GM23248 (cell line): Measurements from ENCODE around the gene GPX4. TPM values are rescaled to one million over a fixed set of nuclear protein-coding genes. Genes with fewer than 3 reads are reported as not detected.

Source experiments
- DNase-seq: peaks from one replicate; pipeline ENCODE4 v3.0.0-alpha.2; 2015
- H2AFZ ChIP-seq: fragments of 200-600 bp; sonication (generic); 2 replicates; pipeline ENCODE4 v1.6.1; 2016; ENCODE audit warnings: antibody characterized with exemption
- H3F3A ChIP-seq: fragments of 200-600 bp; sonication (generic); 2 replicates; pipeline ENCODE4 v1.6.1; 2016; ENCODE audit warnings: mild to moderate bottlenecking, antibody characterized with exemption, mixed run types; ENCODE audit not compliant: insufficient read depth
- H3K27ac ChIP-seq: fragments of 200-600 bp; sonication (generic); 2 replicates; pipeline ENCODE4 v1.5.1; 2016; ENCODE audit warnings: mild to moderate bottlenecking
- H3K27me3 ChIP-seq: fragments of 200-600 bp; sonication (generic); replicated peaks from 2 replicates; pipeline ENCODE4 v1.6.1; 2016; ENCODE audit warnings: mild to moderate bottlenecking; ENCODE audit not compliant: insufficient read depth
- H3K36me3 ChIP-seq: fragments of 200-600 bp; sonication (generic); 2 replicates; pipeline ENCODE4 v1.6.1; 2016; ENCODE audit warnings: low read depth, mild to moderate bottlenecking
- H3K4me1 ChIP-seq: fragments of 200-600 bp; sonication (generic); 2 replicates; pipeline ENCODE4 v1.6.1; 2016; ENCODE audit warnings: mild to moderate bottlenecking; ENCODE audit not compliant: insufficient read depth
- H3K4me2 ChIP-seq: fragments of 200-600 bp; sonication (generic); one replicate; pipeline ENCODE4 v1.6.1; 2016; ENCODE audit warnings: mild to moderate bottlenecking; ENCODE audit not compliant: unreplicated experiment
- H3K4me3 ChIP-seq: fragments of 200-600 bp; sonication (generic); 2 replicates; pipeline ENCODE4 v1.5.1; 2016; ENCODE audit warnings: mild to moderate bottlenecking
- H3K79me2 ChIP-seq: fragments of 200-600 bp; sonication (generic); 2 replicates; pipeline ENCODE4 v1.6.1; 2016; ENCODE audit warnings: mild to moderate bottlenecking; ENCODE audit not compliant: insufficient read depth
- H3K9ac ChIP-seq: fragments of 200-600 bp; sonication (generic); 2 replicates; pipeline ENCODE4 v1.6.1; 2016; ENCODE audit warnings: mild to moderate bottlenecking
- H3K9me2 ChIP-seq: fragments of 200-600 bp; sonication (generic); 2 replicates; pipeline ENCODE4 v1.6.1; 2016; ENCODE audit warnings: mixed run types, mild to moderate bottlenecking, moderate library complexity; ENCODE audit not compliant: insufficient read depth
- H3K9me3 ChIP-seq: fragments of 200-600 bp; sonication (generic); one replicate; pipeline ENCODE4 v1.6.1; 2017; ENCODE audit warnings: low read depth
- H4K20me1 ChIP-seq: fragments of 200-600 bp; sonication (generic); 2 replicates; pipeline ENCODE4 v1.6.0; 2016; ENCODE audit not compliant: insufficient read depth
- EZH2 ChIP-seq: fragments of 200-600 bp; sonication (generic); IDR thresholded peaks from 2 replicates; pipeline ENCODE4 v1.6.1; 2018; ENCODE audit warnings: antibody characterized with exemption, mild to moderate bottlenecking; ENCODE audit not compliant: insufficient read depth, poor library complexity, severe bottlenecking
- EZH2phosphoT487 ChIP-seq: fragments of 200-600 bp; sonication (generic); IDR thresholded peaks from 2 replicates; pipeline ENCODE4 v1.6.1; 2018; ENCODE audit warnings: antibody characterized with exemption, moderate library complexity, mild to moderate bottlenecking, low read depth; ENCODE audit not compliant: insufficient read depth
- WGBS, 2 experiments: methylation state at CpG; one replicate each; pipeline ENCODE4 v1.1.6; 2015 to 2017; ENCODE audit warnings: low lambda C conversion rate in 2 of 2, low coverage in 1 of 2; ENCODE audit errors: missing lambda C conversion rate in 2 of 2; 5-methylcytosine and 5-hydroxymethylcytosine counted together
- in situ Hi-C: fragments of 300-500 bp; cut with MboI; formaldehyde crosslinking; loops from 2 replicates; pipeline ENCODE4 v1.15.0; 2020
- polyA plus RNA-seq: library from polyadenylated mRNA; unstranded; fragments of >200 nt; fragmentation: Nextera tagmentation; extraction: Ambion mirVana; gene quantifications from 2 replicates; pipeline ENCODE4 v1.2.1, GENCODE V29; 2016
- total RNA-seq: library from RNA; depleted of rRNA; stranded (reverse); fragments of >200 nt; shearing (Covaris generic); gene quantifications from 2 replicates; pipeline ENCODE4 v1.2.3, GENCODE V29; 2014

The GPX4 gene
- total and polyA plus RNA-seq, 2 experiments from 2014 or later = 298 to 607 TPM

DNA sequence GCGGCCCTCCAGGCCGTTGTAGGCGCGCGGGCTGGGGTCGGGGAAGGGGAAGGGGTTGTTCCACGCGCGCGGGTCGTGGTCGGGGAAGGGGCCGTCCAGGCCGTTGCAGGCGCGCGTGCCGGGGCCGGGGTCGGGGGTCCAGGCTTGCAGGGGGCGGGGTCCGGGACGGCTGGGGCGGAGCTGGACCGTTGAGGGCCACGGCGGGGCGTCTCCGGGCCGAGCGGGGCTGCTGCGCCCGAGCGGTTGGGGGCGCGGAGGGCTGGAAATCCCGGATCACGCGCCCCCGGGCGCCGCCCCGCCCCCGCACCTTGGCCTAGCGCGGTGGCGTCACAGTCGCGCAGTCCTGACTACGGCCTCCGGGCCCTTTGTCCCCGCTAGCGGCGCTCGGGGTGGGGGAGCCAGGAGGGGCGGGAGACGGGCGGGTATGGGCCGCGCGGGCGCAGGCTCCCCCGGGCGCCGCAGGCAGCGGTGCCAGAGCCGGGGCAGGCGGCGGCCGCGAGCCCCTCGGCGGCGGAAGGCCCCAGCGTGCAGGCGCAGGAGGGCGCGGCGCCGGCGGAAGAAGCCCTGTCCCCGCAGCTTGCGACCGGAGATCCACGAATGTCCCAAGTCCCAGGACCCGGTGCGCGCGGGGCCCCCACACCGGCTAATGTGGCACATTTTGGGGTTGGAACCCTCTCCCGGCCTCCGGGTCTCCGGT is 665 bp downstream of the GPX4 start:
- Histone ChIP-seq H3K4me2 (peak overlapping the region; percentile 78), H3K4me1 (peaks cover 23% of the 10 kb centered on the region), H3K36me3 (no peaks in the 10 kb centered on the region; the same call in 1 of the 2 replicates), H4K20me1 (no peaks in the 10 kb centered on the region), H3K9ac (peak overlapping the region; percentile 88), H3K79me2 (0 out of 2 replicates have a peak, but pooled peaks cover 5% of the 10 kb centered on the region), H3K27me3 (no peaks in the 10 kb centered on the region), H3K9me2 (no peaks in the 10 kb centered on the region), H3K27ac (peak overlapping the region; percentile 87), H3K9me3 (no peaks in the 10 kb centered on the region), H2AFZ (no peak overlapping the region), H3K4me3 (peak overlapping the region; percentile 71), H3F3A (peaks cover 33% of the 10 kb centered on the region)
- peak; percentile 89 for DNase-seq
- 2% methylated on average over 34 to 56 of the region's 93 CpGs for WGBS, 2 experiments
- TF ChIP-seq EZH2 (no peak), EZH2phosphoT487 (no peak)
- in situ Hi-C loops = no loop called here

DNA sequence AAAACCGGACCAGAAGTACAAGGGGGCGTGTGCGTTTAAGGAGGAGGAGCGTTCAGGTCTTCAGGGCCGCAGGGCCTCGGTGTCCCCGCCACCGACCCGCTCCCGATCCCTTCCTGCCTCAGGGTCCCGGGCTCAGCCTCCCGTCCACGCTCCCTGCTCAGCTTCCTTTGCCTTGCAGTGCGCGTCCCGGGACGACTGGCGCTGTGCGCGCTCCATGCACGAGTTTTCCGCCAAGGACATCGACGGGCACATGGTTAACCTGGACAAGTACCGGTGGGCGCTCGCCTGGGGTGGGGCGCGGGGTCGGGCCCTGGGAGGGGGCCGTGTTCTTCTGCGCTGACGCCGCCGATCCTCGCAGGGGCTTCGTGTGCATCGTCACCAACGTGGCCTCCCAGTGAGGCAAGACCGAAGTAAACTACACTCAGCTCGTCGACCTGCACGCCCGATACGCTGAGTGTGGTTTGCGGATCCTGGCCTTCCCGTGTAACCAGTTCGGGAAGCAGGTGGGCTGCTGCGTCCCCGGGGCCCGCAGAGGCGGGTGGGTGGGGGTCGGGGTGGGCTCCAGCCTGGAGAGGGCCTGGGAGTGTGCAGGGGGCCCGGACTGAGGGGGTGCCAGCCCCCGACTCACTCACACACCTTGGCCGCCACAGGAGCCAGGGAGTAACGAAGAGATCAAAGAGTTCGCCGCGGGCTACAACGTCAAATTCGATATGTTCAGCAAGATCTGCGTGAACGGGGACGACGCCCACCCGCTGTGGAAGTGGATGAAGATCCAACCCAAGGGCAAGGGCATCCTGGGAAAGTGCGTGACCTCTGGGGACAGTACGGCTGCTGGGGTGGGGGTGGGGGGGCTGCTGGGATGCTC is 1.4 kb downstream of the GPX4 start:
- no peaks in the 10 kb centered on the region for H3K9me3 ChIP-seq

DNA sequence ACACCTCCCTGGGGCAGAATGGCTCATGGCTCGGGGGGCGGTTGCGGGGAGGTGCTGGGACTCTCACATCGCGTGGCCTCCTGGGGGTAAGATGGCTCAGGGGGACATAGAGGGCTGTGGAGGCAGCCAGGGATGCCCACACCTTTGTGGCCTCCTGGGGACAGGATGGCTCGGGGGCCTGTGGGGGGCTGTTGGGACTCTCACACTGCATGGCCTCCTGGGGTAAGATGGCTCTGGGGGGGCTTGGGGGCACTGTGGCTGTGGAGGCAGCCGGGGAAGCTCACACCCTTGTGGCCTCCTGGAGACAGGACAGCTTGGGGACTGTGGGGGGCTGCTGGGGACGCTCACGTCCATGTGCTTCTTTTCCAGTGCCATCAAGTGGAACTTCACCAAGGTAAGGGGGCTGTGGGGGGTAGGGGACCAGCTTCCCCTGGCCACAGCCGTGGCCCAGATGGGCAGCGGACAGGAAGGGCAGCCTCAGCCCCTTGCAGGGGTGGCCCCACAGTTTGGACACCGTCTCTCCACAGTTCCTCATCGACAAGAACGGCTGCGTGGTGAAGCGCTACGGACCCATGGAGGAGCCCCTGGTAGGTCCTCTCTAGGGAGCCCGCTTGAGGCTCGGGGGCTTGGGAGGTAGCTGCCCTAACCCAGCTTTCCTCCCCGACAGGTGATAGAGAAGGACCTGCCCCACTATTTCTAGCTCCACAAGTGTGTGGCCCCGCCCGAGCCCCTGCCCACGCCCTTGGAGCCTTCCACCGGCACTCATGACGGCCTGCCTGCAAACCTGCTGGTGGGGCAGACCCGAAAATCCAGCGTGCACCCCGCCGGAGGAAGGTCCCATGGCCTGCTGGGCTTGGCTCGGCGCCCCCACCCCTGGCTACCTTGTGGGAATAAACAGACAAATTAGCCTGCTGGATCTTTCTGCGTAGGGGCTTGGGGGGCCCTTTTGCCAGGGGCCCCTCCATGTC is 2.4 kb downstream of the GPX4 start:
- H3K9me2 ChIP-seq = no peaks in the 10 kb centered on the region
- H3K9me3 ChIP-seq = no peaks in the 10 kb centered on the region
- in situ Hi-C loops = no loop called here
- H3K4me1 ChIP-seq = peaks cover 19% of the 10 kb centered on the region
- 90 to 91% methylated on average over 28 to 32 of the region's 32 CpGs for WGBS, 2 experiments
- H3K36me3 ChIP-seq = no peaks in the 10 kb centered on the region; the same call in 1 of the 2 replicates
- peaks cover 20% of the 10 kb centered on the region; the same call in 1 of the 2 replicates for H3F3A ChIP-seq
- H4K20me1 ChIP-seq = no peaks in the 10 kb centered on the region
- no peak overlapping the region for H2AFZ ChIP-seq
- DNase-seq = peak; percentile 31
- H3K27ac ChIP-seq = no peak overlapping the region
- TF ChIP-seq EZH2phosphoT487 = no peak
- no peak for TF ChIP-seq EZH2
- no peaks in the 10 kb centered on the region for H3K27me3 ChIP-seq
- H3K4me2 ChIP-seq = no peak overlapping the region
- H3K9ac ChIP-seq = peak overlapping the region; percentile 88; the same call in 1 of the 2 replicates
- H3K4me3 ChIP-seq = peak overlapping the region; percentile 71; the same call in 1 of the 2 replicates
- 0 out of 2 replicates have a peak, but pooled peaks cover 5% of the 10 kb centered on the region for H3K79me2 ChIP-seq

More for the DNA sequence above, 1.4 kb downstream of the GPX4 start:
- Histone ChIP-seq H3K4me3 (peak overlapping the region; percentile 71), H3K9me2 (no peaks in the 10 kb centered on the region), H3K27me3 (no peaks in the 10 kb centered on the region), H3F3A (peaks cover 26% of the 10 kb centered on the region; the same call in 1 of the 2 replicates), H2AFZ (no peak overlapping the region), H3K9ac (peak overlapping the region; percentile 88), H3K4me1 (peaks cover 19% of the 10 kb centered on the region), H3K36me3 (no peaks in the 10 kb centered on the region; the same call in 1 of the 2 replicates), H3K27ac (peak overlapping the region; percentile 87), H3K4me2 (peak overlapping the region; percentile 78), H3K79me2 (0 out of 2 replicates have a peak, but pooled peaks cover 5% of the 10 kb centered on the region), H4K20me1 (no peaks in the 10 kb centered on the region)
- no peak for TF ChIP-seq EZH2
- no peak for TF ChIP-seq EZH2phosphoT487
- WGBS, 2 experiments = 15 to 20% methylated on average over 41 to 69 of the region's 69 CpGs
- in situ Hi-C loops = no loop called here
- peak; percentile 72 for DNase-seq
